Dedifferentiated amniotic fluid mesenchymal stem cell (primary cell): Measurements from ENCODE around the gene RIT1.
"Not testable (repeated sequence)": the region's sequence is repeated elsewhere in the genome, so short reads cannot be mapped to it uniquely, and the experiment has no call there.

ENCODE experiments used
- DNase-seq: peaks from one replicate; pipeline ENCODE4 v3.0.0-alpha.2; 2016; ENCODE audit errors: extremely low spot score

Gene RIT1

DNA sequence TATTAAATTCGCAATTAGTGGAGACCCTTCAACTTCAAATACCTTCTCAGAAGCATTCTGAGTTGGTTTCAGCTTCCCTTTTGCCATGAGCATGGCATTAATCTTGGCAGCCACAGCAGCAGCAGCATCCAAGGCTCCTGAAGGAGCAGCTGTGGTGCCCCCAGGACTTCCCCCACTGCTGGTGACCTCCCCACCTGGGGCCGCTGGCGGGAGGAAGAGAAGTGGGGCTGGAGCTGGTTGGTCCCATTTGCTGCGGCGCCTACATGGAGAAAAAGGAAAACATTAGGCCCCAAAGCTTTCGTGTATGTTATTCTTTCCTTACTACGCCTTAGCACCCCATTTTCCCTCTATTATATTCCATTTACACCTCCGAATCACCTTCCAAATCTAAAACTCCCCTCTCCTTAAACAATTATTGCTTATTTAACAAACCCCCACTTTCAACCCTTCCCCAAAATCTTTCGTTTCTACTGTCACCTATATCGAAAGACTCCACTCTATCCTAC is 22.5 kb upstream of the RIT1 start:
- DNase-seq, result no peak

DNA sequence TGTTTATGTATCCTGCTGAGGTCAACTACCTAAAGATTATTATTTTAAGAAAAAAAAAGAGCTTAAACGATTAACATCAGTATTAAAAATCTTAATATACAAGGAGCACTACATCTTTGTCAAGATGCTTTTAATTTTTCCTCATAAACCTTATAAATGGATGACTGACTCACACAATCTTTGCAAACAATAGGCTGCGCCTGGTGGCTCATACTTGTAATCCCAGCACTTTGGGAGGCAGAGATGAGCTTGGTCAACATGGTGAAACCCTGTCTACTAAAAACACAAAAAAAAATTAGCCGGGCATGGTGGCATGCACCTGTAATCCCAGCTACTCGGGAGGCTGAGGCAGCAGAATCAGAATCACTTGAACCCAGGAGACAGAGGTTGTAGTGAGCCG is 21.3 kb upstream of the RIT1 start:
- no peak for DNase-seq

DNA sequence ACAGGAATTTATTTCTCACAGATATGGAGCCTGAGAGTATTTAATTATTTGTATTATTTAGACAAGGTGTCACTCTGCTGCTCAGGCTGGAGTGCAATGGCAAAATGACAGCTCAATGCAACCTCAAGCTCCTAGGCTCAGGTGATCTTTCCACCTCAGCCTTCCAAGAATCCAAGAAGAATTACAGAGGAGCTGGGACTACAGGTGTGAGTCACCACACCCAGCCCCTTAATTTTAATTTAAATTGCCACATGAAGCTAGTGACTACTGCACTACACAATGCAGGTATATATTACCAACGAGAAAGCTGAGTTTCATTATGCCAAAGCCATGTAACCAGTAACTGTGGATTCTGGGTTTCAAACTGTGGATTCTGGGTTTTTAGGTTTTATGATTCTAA is 20.9 kb upstream of the RIT1 start:
- DNase-seq, result no peak

DNA sequence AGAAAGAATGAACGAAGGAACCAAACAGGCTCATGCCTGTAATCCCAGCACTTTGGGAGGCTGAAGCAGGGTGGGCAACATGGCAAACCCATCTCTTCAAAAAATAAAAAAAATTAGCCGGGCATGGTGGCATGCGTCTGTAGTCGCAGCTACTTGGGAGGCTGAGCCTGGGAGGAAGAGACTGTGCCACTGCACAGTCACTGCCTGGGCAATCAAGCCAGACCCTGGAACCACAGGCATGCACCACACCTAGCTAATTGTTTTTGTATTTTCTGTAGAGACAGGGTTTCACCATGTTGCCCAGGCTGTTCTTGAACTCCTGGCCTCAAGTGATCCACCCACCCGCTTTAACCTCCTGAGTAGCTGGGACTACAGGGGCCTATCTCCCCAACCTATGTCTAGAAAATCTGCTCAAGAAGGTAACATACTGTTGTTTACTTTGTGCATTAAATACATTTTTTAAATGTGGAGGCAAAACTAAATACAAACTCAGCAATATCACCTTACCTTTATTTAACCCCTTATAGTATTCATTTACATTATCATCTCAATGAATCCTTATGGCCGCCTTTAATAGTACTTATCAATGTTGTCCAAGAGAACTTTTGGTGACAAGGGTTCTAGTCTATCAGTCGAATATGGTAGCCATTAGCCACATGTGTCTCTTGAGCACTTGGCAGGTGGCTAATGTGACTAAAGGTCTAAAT is 20.3 kb upstream of the RIT1 start:
- DNase-seq, result no peak

DNA sequence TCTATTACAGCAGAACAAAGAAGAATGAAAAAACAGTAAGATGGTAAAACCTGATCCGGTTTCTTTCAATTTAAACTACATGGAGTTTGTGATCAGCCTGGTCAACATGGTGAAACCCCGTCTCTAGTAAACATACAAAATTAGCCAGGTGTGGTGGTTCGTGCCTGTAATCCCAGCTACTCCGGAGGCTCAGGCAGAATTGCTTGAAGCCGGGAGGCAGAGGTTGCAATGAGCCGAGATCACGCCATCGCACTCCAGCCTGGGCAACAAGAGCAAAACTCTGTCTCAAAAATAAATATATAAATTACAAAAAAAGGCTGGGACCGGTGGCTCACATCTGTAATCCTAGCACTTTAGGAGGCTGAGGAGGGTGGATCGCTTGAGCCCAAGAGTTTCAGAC is 19.6 kb upstream of the RIT1 start:
- DNase-seq, result not testable (repeated sequence)

DNA sequence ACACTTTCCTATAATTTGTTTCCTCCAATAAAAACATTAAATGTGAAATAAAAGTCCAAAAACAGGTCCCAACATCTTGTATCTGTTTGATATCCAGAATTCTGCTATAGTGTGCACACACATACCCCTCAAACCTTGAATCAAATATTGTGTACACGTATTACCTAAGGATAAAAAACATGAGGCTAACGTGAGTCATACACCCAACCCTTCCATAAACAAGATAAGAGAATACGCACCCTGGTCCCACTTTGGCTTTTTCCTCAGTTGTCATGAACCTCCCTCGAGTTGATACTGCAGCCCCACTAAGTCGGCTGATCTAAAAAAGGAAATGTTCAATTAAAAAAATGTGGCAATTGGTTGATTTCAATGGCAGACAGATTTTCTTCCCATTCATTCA is 17.9 kb upstream of the RIT1 start:
- DNase-seq, result no peak

DNA sequence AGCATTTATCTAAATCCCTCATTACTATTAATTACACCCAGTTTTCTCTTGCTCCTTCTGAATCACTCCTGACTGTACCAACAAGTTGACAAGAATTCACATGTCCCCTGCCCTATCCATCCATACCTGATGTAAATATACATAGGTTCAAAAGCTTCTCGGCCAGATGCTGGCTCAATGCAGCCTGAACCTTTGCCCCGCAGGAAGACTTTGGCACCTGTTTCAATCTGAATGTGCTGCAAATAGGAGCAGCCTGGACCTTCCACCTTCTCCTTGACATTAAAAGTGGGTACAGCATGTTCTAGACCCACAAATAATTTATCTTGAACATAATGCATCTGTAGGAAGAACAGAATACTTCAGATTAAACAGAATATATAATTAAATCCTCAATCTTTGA is 14.4 kb upstream of the RIT1 start:
- no peak for DNase-seq

DNA sequence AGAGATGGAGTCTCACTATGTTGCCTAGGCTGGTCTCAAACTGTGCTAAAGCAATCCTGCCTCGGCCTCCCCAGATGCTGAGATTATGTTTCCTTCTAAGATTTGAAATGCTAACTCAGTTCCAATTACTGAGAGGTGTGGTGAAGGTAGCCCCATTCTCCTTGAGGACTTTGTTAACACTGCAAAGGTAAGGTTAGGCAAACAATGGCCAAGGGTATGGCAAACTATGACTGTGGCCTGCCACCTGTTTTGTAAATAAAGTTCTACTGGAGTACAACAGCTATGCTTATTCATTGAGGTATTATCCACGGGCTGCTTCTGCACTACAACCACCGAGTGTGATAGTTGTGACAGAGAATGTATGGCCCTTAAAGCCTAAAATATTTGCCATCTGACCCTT is 9.6 kb upstream of the RIT1 start:
- DNase-seq, result no peak

DNA sequence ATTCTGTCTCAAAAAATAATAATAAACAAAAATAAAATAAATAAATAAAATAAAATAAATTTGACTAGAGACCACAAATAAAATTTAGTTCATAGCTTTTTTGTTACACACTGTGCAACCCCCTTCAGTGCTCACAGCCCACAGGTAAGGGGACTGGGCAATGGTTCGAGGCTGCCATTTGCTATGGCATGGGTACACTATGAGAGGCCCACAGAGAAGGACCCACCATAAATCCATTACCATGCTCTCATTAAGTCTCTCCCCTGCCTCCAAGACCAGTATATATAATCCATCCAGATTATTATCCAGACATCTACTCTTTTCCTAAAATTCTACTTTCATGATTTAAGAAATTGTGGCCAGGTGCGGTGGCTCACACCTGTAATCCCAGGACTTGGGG is 8.7 kb upstream of the RIT1 start:
- no peak for DNase-seq

DNA sequence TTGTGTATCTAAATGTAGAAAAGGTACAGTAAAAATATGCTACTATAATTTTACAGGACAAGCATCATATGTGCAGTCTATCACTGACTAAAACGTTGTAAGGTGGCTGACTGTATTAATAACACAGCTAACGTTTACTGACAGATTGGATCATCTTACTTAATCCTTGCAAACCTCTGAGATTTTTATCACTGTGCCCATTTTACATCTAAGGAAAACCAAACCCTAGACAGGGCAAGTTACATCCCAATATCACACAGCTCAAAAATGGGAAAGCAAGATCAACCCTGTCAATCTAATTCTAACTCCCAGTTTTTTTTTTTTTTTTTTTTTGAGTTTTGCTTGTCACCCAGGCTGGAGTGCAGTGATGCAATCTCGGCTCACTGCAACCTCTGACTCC is 7.5 kb upstream of the RIT1 start:
- no peak for DNase-seq

DNA sequence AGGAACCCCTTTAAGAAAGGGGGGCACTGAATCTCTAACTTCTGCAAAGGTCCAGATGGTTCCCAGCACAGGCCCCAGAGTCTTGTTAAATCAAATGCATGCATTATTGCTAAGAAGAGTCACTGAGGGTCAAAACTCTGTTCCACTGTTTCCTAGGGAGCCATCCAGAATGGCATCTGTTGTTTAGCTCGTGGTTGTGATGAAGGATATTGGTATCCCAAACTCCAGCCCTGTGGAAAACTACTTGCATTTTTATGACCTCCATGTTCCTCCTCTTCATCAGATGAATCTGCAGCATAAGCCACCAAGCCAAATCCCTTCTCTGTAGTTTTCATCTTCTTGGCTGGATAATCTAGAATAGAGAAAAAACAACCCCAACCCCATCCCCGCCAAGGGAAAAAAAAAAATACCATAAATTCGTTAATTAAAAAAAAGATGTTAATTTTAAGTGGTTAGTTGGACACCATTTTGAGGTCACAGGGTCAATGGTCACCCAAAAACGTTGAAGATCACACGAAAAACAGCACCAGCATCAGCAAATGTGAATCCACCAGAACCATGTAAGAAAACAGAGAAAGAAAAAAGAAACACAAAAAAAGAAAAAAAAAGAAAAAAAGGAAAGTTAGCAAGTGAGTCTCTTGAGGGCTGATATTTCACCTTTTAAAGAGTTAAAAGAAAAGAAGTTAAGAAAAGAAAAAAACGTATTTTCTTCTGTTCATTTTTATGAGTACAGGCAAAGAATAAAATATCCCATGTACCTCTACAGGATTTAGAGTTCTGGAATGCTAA is 3.0 kb upstream of the RIT1 start:
- no peak for DNase-seq

DNA sequence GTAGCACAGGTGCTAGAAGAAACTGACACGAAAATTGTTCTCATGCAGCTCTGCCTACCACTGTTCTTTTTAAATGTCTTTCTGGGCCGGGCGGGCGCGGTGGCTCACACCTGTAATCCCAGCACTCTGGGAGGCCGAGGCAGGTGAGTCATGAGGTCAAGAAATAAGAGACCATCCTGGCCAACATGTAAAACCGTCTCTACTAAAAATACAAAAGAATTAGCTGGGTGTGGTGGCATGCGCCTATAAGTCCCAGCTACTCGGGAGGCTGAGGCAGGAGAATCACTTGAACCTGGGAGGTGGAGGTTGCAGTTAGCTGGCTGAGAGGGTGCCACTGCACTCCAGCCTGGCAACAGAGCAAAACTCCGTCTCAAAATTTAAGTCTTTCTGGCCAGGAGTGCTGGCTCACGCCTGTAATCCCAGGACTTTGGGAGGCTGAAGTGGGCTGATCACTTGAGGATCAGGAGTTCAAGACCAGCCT is 947 bp upstream of the RIT1 start:
- no peak for DNase-seq

DNA sequence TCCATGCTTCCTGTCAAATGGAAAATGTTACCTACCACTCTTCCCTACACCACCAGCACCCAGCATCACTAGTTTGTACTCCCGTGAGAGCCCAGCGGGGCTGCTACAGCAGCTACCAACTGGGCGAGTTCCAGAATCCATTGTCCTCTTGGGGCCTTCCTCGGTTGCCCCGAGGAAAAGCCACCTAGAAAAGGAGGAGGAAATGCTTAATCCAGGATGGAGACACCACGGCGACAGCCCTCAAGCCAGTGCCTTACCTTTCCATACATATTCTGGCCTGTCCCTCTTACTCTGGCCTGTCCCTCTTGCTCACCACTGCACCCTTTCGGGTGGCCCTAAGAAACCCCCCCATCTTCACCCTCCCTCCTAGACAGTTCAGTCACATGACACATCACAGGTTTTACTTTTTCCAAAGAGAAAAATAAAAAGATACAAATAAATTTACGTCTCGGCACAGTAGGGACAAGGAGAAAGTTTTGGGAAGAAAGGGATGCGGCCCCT is 478 bp downstream of the RIT1 start:
- no peak for DNase-seq

DNA sequence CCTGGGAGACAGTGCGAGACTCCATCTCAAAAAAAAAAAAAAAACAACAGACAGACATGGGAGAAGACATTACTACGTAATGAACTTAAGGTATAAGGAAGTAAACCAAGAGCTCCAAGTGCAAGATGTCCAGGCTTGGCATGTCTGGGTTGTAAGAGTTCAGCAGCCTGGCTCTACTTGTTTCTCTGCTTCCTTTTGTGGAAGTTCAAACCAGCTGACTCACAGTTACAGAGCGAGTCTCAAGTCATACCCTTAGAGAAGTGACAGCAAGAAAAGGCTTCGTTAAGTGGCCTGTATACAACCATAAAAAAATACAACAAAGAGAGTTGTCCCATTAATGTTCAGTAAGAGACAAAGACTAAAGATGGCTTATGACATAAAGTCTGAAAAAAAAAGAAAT is 1.3 kb downstream of the RIT1 start:
- DNase-seq, result no peak

DNA sequence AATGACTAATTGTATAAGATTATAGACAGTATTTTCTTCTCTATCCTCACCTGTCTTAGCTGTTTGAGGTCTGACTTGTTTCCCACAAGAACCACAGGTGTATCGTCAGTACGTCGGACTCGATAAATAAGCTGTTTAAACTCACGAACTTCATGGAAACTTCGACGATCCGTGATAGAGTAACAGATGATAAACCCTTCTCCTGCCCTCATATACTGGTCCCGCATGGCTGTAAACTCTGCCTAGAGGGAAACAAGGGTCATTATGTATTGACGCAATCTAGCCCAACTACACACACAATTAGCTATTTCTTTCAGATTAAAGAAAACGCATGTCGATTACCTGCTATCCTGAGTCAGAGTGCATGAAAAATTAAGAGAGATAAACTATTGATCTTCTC is 6.9 kb downstream of the RIT1 start:
- no peak for DNase-seq

DNA sequence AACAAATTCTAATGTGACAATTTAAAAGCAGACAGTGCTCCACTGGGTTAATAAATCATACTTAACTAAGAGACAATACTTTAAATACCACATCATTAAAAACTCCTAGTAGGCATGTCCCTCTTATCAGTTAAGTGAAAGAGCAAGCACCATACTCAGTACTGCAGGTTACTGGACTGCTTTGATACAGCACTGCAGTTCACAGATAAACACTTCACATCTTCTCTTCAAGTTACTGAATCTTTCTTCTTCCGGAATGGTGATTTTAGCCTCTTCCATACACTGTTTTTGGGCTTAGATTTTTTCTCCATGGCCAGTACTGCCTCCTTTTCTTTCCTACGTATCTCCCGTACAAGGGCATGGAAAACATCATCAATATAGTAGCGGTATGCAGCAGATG is 11.0 kb downstream of the RIT1 start:
- DNase-seq, result no peak

DNA sequence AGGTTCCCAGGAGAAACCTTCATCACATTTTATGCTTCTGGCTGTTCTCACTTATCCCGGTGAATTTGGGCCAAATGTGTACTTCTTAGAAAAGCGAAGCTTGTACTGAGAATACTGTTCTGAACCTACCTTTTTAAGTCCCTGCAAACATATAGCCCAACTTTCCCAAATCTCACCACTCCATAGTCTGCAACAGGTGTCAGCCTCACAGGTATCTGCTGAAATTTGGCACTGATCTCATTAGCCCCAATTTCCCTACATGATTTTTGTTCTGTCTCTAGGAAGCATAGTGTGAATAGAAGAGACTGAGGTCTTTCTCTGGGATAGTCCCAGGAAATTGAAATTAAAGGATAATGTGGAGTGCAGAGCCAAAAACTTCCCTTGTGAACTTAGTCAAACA is 11.5 kb downstream of the RIT1 start:
- DNase-seq, result no peak

DNA sequence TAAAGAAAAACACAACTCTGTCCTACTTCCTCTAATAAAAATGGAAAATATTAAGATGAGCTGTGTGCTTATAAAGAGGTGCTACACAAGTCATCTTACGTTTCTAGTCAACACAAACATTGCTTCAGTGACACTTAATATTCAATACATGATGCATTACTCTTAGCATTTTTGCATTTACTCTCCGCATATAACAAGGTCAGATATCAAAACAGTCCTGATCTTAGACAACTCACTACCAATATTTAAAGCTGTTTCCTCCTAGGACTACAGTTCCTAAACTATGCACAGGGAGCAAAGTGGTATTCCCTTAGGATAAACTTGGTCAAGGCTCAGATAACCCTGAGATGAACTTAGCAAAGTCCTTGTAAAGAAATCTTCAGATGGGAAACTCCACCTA is 12.3 kb downstream of the RIT1 start:
- no peak for DNase-seq

DNA sequence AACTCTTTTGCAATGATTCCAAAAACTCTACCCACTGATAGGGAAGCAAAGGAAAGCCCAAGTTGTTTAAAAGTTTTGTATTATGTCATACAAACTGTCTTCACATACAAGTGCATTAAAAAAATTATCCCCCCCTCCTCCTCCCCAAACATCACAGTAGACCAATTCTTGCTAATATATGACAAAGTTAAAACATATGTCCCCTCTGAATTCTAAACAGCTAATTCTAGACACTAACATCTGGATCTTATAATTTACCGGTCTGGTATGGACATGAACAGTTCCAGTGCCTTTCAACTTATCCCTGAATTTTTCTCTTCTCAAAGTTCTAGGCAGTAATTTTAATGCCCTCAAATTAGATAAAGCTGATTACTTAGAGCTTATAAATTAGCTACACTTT is 13.4 kb downstream of the RIT1 start:
- no peak for DNase-seq

DNA sequence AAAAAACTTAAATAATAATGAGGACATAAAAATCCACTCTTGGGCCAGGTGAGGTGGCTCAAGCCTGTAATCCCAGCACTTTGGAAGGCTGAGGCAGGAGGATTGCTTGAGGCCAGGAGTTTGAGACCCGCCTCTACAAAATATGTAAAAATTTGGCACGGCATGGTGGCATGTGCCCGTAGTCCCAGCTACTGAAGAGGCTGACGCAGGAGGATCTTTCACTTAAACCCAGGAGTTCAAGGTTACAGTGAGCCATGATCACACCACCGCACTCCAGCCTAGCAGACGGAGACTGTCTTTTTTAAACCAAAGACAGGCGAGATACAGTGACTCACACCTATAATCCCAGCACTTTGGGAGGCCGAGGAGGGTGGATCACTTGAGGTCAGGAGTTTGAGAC is 14.7 kb downstream of the RIT1 start:
- DNase-seq, result not testable (repeated sequence)

DNA sequence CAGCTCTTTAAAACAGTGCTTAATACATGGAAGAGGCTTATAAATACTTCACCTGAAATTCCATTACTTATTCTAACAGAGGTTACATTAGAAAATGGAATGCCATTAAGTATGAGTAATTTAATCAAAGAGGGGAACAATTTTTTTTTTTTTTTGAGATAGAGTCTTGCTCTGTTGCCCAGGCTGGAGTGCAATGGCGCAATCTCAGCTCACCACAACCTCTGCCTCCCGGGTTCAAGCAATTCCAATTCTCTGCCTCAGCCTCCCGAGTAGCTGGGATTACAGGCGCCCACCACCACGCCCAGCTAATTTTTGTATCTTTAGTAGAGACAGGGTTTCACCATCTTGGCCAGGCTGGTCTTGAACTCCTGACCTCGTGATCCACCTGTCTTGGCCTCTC is 15.5 kb downstream of the RIT1 start:
- DNase-seq, result not testable (repeated sequence)

DNA sequence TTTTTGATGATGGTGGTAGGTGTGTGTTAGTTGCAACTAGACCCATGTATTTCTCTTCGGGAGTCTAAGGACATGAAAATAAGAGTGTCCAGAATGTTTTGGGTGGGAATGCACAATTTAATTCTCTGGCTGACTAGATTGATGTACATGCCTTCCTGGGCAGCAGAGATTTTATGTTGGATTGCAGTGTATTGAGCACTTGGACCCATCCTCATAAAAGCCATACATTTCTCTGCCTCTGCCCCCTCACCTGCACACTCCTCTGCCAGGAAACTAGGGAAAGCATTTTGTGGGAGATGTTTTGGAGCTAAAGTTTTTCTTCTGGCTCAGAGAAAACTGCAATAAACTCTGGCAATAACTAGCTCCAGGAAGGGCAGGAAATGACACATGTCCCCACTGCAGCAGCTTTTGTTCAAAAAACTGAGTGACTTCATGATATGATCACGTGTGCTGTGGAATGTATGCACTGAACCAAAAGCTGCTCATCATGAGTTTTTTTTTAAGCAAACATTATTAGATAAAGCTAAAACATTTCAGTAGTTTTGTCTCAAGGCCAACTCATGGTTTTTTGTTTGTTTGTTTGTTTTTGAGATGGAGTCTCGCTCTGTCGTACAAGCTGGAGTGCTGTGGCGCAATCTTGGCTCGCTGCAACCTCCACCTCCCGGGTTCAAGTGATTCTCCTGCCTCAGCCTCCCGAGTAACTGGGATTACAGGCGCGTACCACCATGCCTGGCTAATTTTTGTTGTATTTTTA is 17.6 kb downstream of the RIT1 start:
- peak; percentile 77 for DNase-seq
